Measurements from ENCODE around the gene GZMM. TPM values are rescaled to one million over a fixed set of nuclear protein-coding genes. Genes with fewer than 3 reads are reported as not detected.

GZMM gene
- total and polyA plus RNA-seq, 2 of the 13 experiments (the other 11 are each of a cell fraction or from before 2014, with no cell fraction given), result 0.07 TPM; not detected in 1

GRCh38 chr19:512547-513365, 31.1 kb upstream of the GZMM start (continued):
- TF ChIP-seq, protein P1, sequence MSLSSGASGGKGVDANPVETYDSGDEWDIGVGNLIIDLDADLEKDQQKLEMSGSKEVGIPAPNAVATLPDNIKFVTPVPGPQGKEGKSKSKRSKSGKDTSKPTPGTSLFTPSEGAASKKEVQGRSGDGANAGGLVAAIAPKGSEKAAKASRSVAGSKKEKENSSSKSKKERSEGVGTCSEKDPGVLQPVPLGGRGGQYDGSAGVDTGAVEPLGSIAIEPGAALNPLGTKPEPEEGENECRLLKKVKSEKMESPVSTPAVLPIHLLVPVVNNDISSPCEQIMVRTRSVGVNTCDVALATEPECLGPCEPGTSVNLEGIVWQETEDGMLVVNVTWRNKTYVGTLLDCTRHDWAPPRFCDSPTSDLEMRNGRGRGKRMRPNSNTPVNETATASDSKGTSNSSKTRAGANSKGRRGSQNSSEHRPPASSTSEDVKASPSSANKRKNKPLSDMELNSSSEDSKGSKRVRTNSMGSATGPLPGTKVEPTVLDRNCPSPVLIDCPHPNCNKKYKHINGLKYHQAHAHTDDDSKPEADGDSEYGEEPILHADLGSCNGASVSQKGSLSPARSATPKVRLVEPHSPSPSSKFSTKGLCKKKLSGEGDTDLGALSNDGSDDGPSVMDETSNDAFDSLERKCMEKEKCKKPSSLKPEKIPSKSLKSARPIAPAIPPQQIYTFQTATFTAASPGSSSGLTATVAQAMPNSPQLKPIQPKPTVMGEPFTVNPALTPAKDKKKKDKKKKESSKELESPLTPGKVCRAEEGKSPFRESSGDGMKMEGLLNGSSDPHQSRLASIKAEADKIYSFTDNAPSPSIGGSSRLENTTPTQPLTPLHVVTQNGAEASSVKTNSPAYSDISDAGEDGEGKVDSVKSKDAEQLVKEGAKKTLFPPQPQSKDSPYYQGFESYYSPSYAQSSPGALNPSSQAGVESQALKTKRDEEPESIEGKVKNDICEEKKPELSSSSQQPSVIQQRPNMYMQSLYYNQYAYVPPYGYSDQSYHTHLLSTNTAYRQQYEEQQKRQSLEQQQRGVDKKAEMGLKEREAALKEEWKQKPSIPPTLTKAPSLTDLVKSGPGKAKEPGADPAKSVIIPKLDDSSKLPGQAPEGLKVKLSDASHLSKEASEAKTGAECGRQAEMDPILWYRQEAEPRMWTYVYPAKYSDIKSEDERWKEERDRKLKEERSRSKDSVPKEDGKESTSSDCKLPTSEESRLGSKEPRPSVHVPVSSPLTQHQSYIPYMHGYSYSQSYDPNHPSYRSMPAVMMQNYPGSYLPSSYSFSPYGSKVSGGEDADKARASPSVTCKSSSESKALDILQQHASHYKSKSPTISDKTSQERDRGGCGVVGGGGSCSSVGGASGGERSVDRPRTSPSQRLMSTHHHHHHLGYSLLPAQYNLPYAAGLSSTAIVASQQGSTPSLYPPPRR (CRISPR knock-in tag; IDR thresholded peaks at IDR 0.05; ENCODE audit: borderline replicate concordance), result peak; percentile 37; the same call in 1 of the 2 replicates
- TF ChIP-seq, protein P2, sequence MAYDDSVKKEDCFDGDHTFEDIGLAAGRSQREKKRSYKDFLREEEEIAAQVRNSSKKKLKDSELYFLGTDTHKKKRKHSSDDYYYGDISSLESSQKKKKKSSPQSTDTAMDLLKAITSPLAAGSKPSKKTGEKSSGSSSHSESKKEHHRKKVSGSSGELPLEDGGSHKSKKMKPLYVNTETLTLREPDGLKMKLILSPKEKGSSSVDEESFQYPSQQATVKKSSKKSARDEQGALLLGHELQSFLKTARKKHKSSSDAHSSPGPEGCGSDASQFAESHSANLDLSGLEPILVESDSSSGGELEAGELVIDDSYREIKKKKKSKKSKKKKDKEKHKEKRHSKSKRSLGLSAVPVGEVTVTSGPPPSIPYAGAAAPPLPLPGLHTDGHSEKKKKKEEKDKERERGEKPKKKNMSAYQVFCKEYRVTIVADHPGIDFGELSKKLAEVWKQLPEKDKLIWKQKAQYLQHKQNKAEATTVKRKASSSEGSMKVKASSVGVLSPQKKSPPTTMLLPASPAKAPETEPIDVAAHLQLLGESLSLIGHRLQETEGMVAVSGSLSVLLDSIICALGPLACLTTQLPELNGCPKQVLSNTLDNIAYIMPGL (CRISPR knock-in tag; IDR thresholded peaks at IDR 0.05; ENCODE audit: borderline replicate concordance in 1 of 2, low read depth in 1 of 2), result no peak
- TF ChIP-seq, protein P3, sequence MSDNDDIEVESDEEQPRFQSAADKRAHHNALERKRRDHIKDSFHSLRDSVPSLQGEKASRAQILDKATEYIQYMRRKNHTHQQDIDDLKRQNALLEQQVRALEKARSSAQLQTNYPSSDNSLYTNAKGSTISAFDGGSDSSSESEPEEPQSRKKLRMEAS (IDR thresholded peaks at IDR 0.05), result peak; percentile 20; the same call in 1 of the 2 replicates
- TF ChIP-seq AKAP8 (CRISPR knock-in tag; IDR thresholded peaks at IDR 0.05), result peak; percentile 4; the same call in 1 of the 2 replicates
- 0 out of 2 replicates have a peak, but pooled peaks have one; percentile 30 for TF ChIP-seq RBFOX2 (IDR thresholded peaks at IDR 0.05; ENCODE audit: low read depth, low read length)
- no peak for TF ChIP-seq ADNP (CRISPR knock-in tag; IDR thresholded peaks at IDR 0.05)
- 0 out of 2 replicates have a peak, but pooled peaks have one; percentile 2 for TF ChIP-seq ZNF205 (CRISPR knock-in tag; IDR thresholded peaks at IDR 0.05)
- TF ChIP-seq ZFY (CRISPR knock-in tag; IDR thresholded peaks at IDR 0.05), result peak; percentile 11; the same call in 1 of the 2 replicates
- TF ChIP-seq, protein P4, sequence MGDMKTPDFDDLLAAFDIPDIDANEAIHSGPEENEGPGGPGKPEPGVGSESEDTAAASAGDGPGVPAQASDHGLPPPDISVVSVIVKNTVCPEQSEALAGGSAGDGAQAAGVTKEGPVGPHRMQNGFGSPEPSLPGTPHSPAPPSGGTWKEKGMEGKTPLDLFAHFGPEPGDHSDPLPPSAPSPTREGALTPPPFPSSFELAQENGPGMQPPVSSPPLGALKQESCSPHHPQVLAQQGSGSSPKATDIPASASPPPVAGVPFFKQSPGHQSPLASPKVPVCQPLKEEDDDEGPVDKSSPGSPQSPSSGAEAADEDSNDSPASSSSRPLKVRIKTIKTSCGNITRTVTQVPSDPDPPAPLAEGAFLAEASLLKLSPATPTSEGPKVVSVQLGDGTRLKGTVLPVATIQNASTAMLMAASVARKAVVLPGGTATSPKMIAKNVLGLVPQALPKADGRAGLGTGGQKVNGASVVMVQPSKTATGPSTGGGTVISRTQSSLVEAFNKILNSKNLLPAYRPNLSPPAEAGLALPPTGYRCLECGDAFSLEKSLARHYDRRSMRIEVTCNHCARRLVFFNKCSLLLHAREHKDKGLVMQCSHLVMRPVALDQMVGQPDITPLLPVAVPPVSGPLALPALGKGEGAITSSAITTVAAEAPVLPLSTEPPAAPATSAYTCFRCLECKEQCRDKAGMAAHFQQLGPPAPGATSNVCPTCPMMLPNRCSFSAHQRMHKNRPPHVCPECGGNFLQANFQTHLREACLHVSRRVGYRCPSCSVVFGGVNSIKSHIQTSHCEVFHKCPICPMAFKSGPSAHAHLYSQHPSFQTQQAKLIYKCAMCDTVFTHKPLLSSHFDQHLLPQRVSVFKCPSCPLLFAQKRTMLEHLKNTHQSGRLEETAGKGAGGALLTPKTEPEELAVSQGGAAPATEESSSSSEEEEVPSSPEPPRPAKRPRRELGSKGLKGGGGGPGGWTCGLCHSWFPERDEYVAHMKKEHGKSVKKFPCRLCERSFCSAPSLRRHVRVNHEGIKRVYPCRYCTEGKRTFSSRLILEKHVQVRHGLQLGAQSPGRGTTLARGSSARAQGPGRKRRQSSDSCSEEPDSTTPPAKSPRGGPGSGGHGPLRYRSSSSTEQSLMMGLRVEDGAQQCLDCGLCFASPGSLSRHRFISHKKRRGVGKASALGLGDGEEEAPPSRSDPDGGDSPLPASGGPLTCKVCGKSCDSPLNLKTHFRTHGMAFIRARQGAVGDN (CRISPR knock-in tag; IDR thresholded peaks at IDR 0.05), result peak; percentile 72; the same call in 1 of the 2 replicates
- peak; percentile 54; the same call in 1 of the 2 replicates for TF ChIP-seq MTA1 (CRISPR knock-in tag; IDR thresholded peaks at IDR 0.05; ENCODE audit: borderline replicate concordance)
- peak; percentile 53; the same call in 1 of the 2 replicates for TF ChIP-seq ZBTB38 (CRISPR knock-in tag; IDR thresholded peaks at IDR 0.05)
- TF ChIP-seq FOXA3 (CRISPR knock-in tag; IDR thresholded peaks at IDR 0.05), result peak; percentile 61

Measured in HepG2 (cell line).